Amygdala (tissue), 56 donors: Measurements from ENCODE around the gene PDPK1.

ENCODE experiments used
- DNase-seq, 56 donors: peaks; one replicate each; lab custom pipeline; 2025; lab: John Stamatoyannopoulos, UW

Gene PDPK1

GRCh38 chr16:2537451-2538379 lies at the start of gene PDPK1:
Gene PDPK1 (plus strand): TSS chr16:2538021. CDS start chr16:2538113, 92 bp downstream.
- DNase-seq: peak; percentile 42 to 97 (median 89)

- no peak for DNase-seq
These were observed 48.2 kb upstream of the PDPK1 start for GRCh38 chr16:2489581-2489980.

- DNase-seq: no peak
These were observed 47.4 kb upstream of the PDPK1 start for GRCh38 chr16:2490190-2491105.

GRCh38 chr16:2492292-2492691 lies 45.5 kb upstream of the PDPK1 start:
- DNase-seq: no peak

- DNase-seq: no peak
These were observed 44.2 kb upstream of the PDPK1 start for GRCh38 chr16:2493605-2494004.

- no peak for DNase-seq
These were observed 43.2 kb upstream of the PDPK1 start for GRCh38 chr16:2494616-2495015.

- no peak for DNase-seq
These were observed 42.8 kb upstream of the PDPK1 start for GRCh38 chr16:2495041-2495440.

- DNase-seq: no peak
These were observed 41.4 kb upstream of the PDPK1 start for GRCh38 chr16:2496223-2497115.

GRCh38 chr16:2497116-2497630 lies 40.6 kb upstream of the PDPK1 start:
- DNase-seq: peak in 1 of 56 donors; percentile 32

- DNase-seq: no peak
These were observed 39.9 kb upstream of the PDPK1 start for GRCh38 chr16:2497695-2498484.

GRCh38 chr16:2498531-2499253 lies 39.1 kb upstream of the PDPK1 start:
- no peak for DNase-seq

- no peak for DNase-seq
These were observed 38.4 kb upstream of the PDPK1 start for GRCh38 chr16:2499454-2499853.

- DNase-seq: no peak
These were observed 37.9 kb upstream of the PDPK1 start for GRCh38 chr16:2499890-2500429.

GRCh38 chr16:2500430-2500917 lies 37.3 kb upstream of the PDPK1 start:
- no peak for DNase-seq

GRCh38 chr16:2500918-2501750 lies 36.7 kb upstream of the PDPK1 start:
- peak; percentile 53 to 97 (median 87) for DNase-seq

- no peak for DNase-seq
These were observed 35.6 kb upstream of the PDPK1 start for GRCh38 chr16:2501946-2502895.
